Smooth muscle cell (in vitro differentiated cells): Measurements from ENCODE around the gene TP53BP1. TPM values are rescaled to one million over a fixed set of nuclear protein-coding genes. Genes with fewer than 3 reads are reported as not detected.

Source experiments
- DNase-seq: peaks from one replicate; lab custom pipeline; 2025; ENCODE audit not compliant: unreplicated experiment; lab: John Stamatoyannopoulos, UW
- H2AFZ ChIP-seq: fragments of 200-600 bp; sonication (generic); 2 replicates; pipeline ENCODE4 v1.6.0; 2016; ENCODE audit warnings: antibody characterized with exemption, low read depth, mild to moderate bottlenecking
- H3F3A ChIP-seq: fragments of 200-600 bp; sonication (generic); 2 replicates; pipeline ENCODE4 v1.6.0; 2017; ENCODE audit warnings: antibody characterized with exemption, low read depth
- H3K27ac ChIP-seq: fragments of 200-600 bp; sonication (generic); 2 replicates; pipeline ENCODE4 v1.5.1; 2016; ENCODE audit warnings: low read depth, mild to moderate bottlenecking
- H3K27me3 ChIP-seq: fragments of 200-600 bp; sonication (generic); 2 replicates; pipeline ENCODE4 v1.6.1; 2016; ENCODE audit warnings: low read depth, mild to moderate bottlenecking
- H3K36me3 ChIP-seq: fragments of 200-600 bp; sonication (generic); 2 replicates; pipeline ENCODE4 v1.5.1; 2016; ENCODE audit warnings: low read depth
- H3K4me1 ChIP-seq: fragments of 200-600 bp; sonication (generic); 2 replicates; pipeline ENCODE4 v1.5.1; 2016; ENCODE audit warnings: low read depth
- H3K4me2 ChIP-seq: fragments of 200-600 bp; sonication (generic); 2 replicates; pipeline ENCODE4 v1.6.0; 2016; ENCODE audit warnings: mild to moderate bottlenecking
- H3K4me3 ChIP-seq: fragments of 200-600 bp; sonication (generic); 2 replicates; pipeline ENCODE4 v1.5.1; 2016; ENCODE audit warnings: mild to moderate bottlenecking
- H3K79me2 ChIP-seq: fragments of 200-600 bp; sonication (generic); 2 replicates; pipeline ENCODE4 v1.6.0; 2016; ENCODE audit warnings: low read depth, mild to moderate bottlenecking
- H3K9ac ChIP-seq: fragments of 200-600 bp; sonication (generic); 2 replicates; pipeline ENCODE4 v1.6.0; 2016; ENCODE audit warnings: low read depth
- H3K9me3 ChIP-seq: fragments of 200-600 bp; sonication (generic); replicated peaks from 2 replicates; pipeline ENCODE4 v1.5.1; 2016; ENCODE audit warnings: low read depth
- H4K20me1 ChIP-seq: fragments of 200-600 bp; sonication (generic); 2 replicates; pipeline ENCODE4 v1.6.0; 2016; ENCODE audit warnings: low read depth
- WGBS: methylation state at CpG from one replicate; pipeline ENCODE4 v1.1.7; 2016; ENCODE audit warnings: low lambda C conversion rate; 5-methylcytosine and 5-hydroxymethylcytosine counted together
- polyA plus RNA-seq: library from polyadenylated mRNA; unstranded; fragments of >200 nt; fragmentation: Nextera tagmentation; extraction: Ambion mirVana; gene quantifications from 2 replicates; pipeline ENCODE4 v1.2.1, GENCODE V29; 2016
- total RNA-seq: library from RNA; depleted of rRNA; stranded (reverse); fragments of >200 nt; gene quantifications from 2 replicates; pipeline ENCODE4 v1.2.3, GENCODE V29; 2014
- TF ChIP-seq, protein P1 (sequence below): fragments of 200-600 bp; sonication (generic); IDR thresholded peaks from 2 replicates; pipeline ENCODE4 v1.5.1; 2017; ENCODE audit warnings: borderline replicate concordance, mild to moderate bottlenecking, antibody characterized with exemption; ENCODE audit not compliant: insufficient read depth, poor library complexity, severe bottlenecking

Gene TP53BP1
- total and polyA plus RNA-seq, 2 experiments from 2014 or later, result 24.1 to 41.5 TPM

DNA sequence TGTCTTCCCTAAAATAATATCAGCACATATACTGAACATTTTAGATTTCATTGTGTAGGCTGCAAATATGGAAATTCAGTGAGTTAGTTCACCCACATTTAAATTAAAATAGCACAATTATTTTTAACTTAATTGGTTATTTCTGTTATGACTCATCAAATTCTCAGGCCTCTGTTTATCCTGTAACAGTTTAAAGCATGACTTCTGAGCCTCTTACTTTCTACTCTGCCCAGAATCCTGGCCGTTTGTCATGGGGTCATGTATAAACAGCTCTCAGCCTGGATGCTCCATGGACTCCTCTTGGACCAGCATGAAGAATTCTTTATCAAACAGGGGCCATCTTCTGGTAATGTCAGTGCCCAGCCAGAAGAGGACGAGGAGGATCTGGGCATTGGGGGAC lies 109.9 kb downstream of the TP53BP1 start:
- Histone ChIP-seq H3K4me3 (no peak overlapping the region), H3F3A (no peaks in the 10 kb centered on the region), H3K27me3 (no peaks in the 10 kb centered on the region), H3K9ac (no peak overlapping the region), H4K20me1 (no peaks in the 10 kb centered on the region), H3K27ac (no peak overlapping the region), H3K36me3 (peaks cover 8% of the 10 kb centered on the region), H3K4me2 (no peak overlapping the region), H2AFZ (no peak overlapping the region), H3K79me2 (no peaks in the 10 kb centered on the region), H3K9me3 (no peaks in the 10 kb centered on the region), H3K4me1 (no peaks in the 10 kb centered on the region)
- no peak for DNase-seq
- TF ChIP-seq, protein P1, sequence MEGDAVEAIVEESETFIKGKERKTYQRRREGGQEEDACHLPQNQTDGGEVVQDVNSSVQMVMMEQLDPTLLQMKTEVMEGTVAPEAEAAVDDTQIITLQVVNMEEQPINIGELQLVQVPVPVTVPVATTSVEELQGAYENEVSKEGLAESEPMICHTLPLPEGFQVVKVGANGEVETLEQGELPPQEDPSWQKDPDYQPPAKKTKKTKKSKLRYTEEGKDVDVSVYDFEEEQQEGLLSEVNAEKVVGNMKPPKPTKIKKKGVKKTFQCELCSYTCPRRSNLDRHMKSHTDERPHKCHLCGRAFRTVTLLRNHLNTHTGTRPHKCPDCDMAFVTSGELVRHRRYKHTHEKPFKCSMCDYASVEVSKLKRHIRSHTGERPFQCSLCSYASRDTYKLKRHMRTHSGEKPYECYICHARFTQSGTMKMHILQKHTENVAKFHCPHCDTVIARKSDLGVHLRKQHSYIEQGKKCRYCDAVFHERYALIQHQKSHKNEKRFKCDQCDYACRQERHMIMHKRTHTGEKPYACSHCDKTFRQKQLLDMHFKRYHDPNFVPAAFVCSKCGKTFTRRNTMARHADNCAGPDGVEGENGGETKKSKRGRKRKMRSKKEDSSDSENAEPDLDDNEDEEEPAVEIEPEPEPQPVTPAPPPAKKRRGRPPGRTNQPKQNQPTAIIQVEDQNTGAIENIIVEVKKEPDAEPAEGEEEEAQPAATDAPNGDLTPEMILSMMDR, result no peak
- WGBS, result 78% methylated on average over 2 of the region's 2 CpGs

- WGBS, result 98% methylated on average over 4 of the region's 4 CpGs
- no peak overlapping the region for H3K9ac ChIP-seq
- H3K9me3 ChIP-seq, result no peaks in the 10 kb centered on the region
- no peak overlapping the region for H3K4me2 ChIP-seq
- no peaks in the 10 kb centered on the region for H3K4me1 ChIP-seq
- H3F3A ChIP-seq, result no peaks in the 10 kb centered on the region
- H2AFZ ChIP-seq, result no peak overlapping the region
- no peaks in the 10 kb centered on the region for H3K27me3 ChIP-seq
- TF ChIP-seq, protein P1, result no peak
- H3K27ac ChIP-seq, result no peak overlapping the region
- no peaks in the 10 kb centered on the region for H3K79me2 ChIP-seq
- H4K20me1 ChIP-seq, result no peaks in the 10 kb centered on the region
- no peak for DNase-seq
- H3K4me3 ChIP-seq, result no peak overlapping the region
- peaks cover 4% of the 10 kb centered on the region for H3K36me3 ChIP-seq
Measured at GRCh38 chr15:43382310-43382709, 110.6 kb downstream of the TP53BP1 start.

DNA sequence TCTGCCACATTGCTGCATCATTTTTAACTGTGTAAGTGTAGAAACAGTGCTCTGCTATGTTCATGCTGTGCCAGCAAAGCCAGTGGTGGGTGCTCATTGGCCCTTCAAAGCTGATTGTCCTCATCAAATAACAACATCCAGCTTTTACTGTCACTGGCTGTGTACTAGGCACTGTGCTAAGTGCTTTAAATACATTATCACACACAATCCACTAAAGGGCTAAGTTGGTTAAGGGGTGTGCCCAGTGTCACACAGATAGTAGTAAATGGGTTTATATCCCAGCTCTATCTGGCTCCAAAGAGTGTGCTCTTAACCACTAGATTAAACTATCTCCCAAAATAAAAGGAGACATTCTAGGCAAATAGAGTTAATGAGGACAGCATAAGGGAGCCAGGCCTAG lies 114.4 kb downstream of the TP53BP1 start:
- no peaks in the 10 kb centered on the region for H3K4me1 ChIP-seq
- no peak overlapping the region for H3K4me2 ChIP-seq
- no peak for DNase-seq
- no peaks in the 10 kb centered on the region for H4K20me1 ChIP-seq
- no peak overlapping the region for H3K4me3 ChIP-seq
- H3K27me3 ChIP-seq, result no peaks in the 10 kb centered on the region
- peaks cover 4% of the 10 kb centered on the region for H3K36me3 ChIP-seq
- H3K27ac ChIP-seq, result no peak overlapping the region
- H2AFZ ChIP-seq, result no peak overlapping the region
- H3K9ac ChIP-seq, result no peak overlapping the region
- no peaks in the 10 kb centered on the region for H3K9me3 ChIP-seq
- H3F3A ChIP-seq, result no peaks in the 10 kb centered on the region
- no peaks in the 10 kb centered on the region for H3K79me2 ChIP-seq
- TF ChIP-seq, protein P1, result no peak

GRCh38 chr15:43376017-43376705 lies 116.8 kb downstream of the TP53BP1 start:
- DNase-seq, result no peak
- H3K9me3 ChIP-seq, result no peaks in the 10 kb centered on the region

More at GRCh38 chr15:43376017-43376705, 116.8 kb downstream of the TP53BP1 start:
- no peaks in the 10 kb centered on the region for H3F3A ChIP-seq
- no peak overlapping the region for H3K27ac ChIP-seq
- H3K36me3 ChIP-seq, result peaks cover 4% of the 10 kb centered on the region
- 88% methylated on average over 13 of the region's 13 CpGs for WGBS
- no peaks in the 10 kb centered on the region for H3K27me3 ChIP-seq
- no peaks in the 10 kb centered on the region for H4K20me1 ChIP-seq
- H3K79me2 ChIP-seq, result peaks cover 2% of the 10 kb centered on the region
- TF ChIP-seq, protein P1, result peak; percentile 64
- no peak overlapping the region for H3K4me2 ChIP-seq
- H3K4me1 ChIP-seq, result peaks cover 8% of the 10 kb centered on the region
- no peak overlapping the region for H3K9ac ChIP-seq
- H3K4me3 ChIP-seq, result no peak overlapping the region
- H2AFZ ChIP-seq, result no peak overlapping the region
